CD4-positive, alpha-beta memory T cell (primary cell): ENCODE measurements around the gene TMC4. TPM values are rescaled to one million over a fixed set of nuclear protein-coding genes. Genes with fewer than 3 reads are reported as not detected.
"Not testable (repeated sequence)": the region's sequence is repeated elsewhere in the genome, so short reads cannot be mapped to it uniquely, and the experiment has no call there.

ENCODE experiments used
- CTCF ChIA-PET: fragments of 350-600 bp; sonication (Branson Sonifier 250); formaldehyde crosslinking; loops from one replicate; lab custom pipeline; 2021; ENCODE audit warnings: inconsistent platforms; ENCODE audit not compliant: partially characterized antibody; lab: Charles Lee
- POLR2A ChIA-PET: fragments of 350-600 bp; sonication (Branson Sonifier 250); formaldehyde crosslinking; loops from one replicate; lab custom pipeline; 2021; ENCODE audit not compliant: partially characterized antibody; lab: Charles Lee
- DNase-seq, 5 donors: peaks; one replicate each; pipeline versions ENCODE4 v3.0.0 to v3.0.0-alpha.2; 2020 to 2022; ENCODE audit warnings: mixed read lengths in 1 of 5
- H3K27ac ChIP-seq: one replicate; pipeline ENCODE4 v1.7.0; 2013; ENCODE audit warnings: low read depth, low read length
- H3K27me3 ChIP-seq: 2 replicates; pipeline ENCODE4 v1.7.0; 2013; ENCODE audit warnings: mild to moderate bottlenecking, low read length, moderate library complexity; ENCODE audit not compliant: insufficient read depth
- H3K36me3 ChIP-seq: 2 replicates; pipeline ENCODE4 v1.7.0; 2013; ENCODE audit warnings: mild to moderate bottlenecking, low read length, moderate library complexity; ENCODE audit not compliant: insufficient read depth
- H3K4me1 ChIP-seq: 2 replicates; pipeline ENCODE4 v1.7.0; 2013; ENCODE audit warnings: mild to moderate bottlenecking, low read length, moderate library complexity; ENCODE audit not compliant: insufficient read depth
- H3K4me3 ChIP-seq, 2 donors: one replicate each; pipeline ENCODE4 v1.7.0; 2013; ENCODE audit warnings: low read length in 2 of 2, mild to moderate bottlenecking in 1 of 2
- H3K9me3 ChIP-seq, 2 donors: one replicate each; pipeline ENCODE4 v1.7.0; 2013; ENCODE audit warnings: low read length in 2 of 2, control low read depth in 1 of 2; ENCODE audit not compliant: control insufficient read depth in 1 of 2
- H3K27ac Mint-ChIP-seq, 7 donors: one replicate each; pipeline ENCODE4 v1.8.0; 2020 to 2021; ENCODE audit warnings: mixed read lengths in 7 of 7, mild to moderate bottlenecking in 6 of 7, inconsistent platforms in 3 of 7, moderate library complexity in 3 of 7
- H3K27me3 Mint-ChIP-seq, 2 donors: one replicate each; pipeline ENCODE4 v1.8.0; 2020 to 2021; ENCODE audit warnings: mixed read lengths in 2 of 2
- H3K36me3 Mint-ChIP-seq, 2 donors: one replicate each; pipeline ENCODE4 v1.8.0; 2020 to 2021; ENCODE audit warnings: mixed read lengths in 2 of 2, inconsistent platforms in 1 of 2, mild to moderate bottlenecking in 1 of 2
- H3K4me1 Mint-ChIP-seq, 4 donors: one replicate each; pipeline ENCODE4 v1.8.0; 2020 to 2021; ENCODE audit warnings: mixed read lengths in 4 of 4, mild to moderate bottlenecking in 1 of 4
- H3K4me3 Mint-ChIP-seq, 8 donors: one replicate each; pipeline ENCODE4 v1.8.0; 2020 to 2021; ENCODE audit warnings: mixed read lengths in 8 of 8, mild to moderate bottlenecking in 7 of 8, moderate library complexity in 6 of 8, inconsistent platforms in 3 of 8
- H3K9me3 Mint-ChIP-seq, 8 donors: one replicate each; pipeline ENCODE4 v1.8.0; 2020 to 2021; ENCODE audit warnings: mixed read lengths in 8 of 8, mild to moderate bottlenecking in 5 of 8, inconsistent platforms in 3 of 8, moderate library complexity in 1 of 8
- intact Hi-C: fragments of 100-400 bp; cut with micrococcal nuclease; formaldehyde crosslinking; loops from one replicate; pipeline ENCODE4 v1.15.1; 2023
- polyA plus RNA-seq, 2 donors: library from polyadenylated mRNA; unstranded; fragments of 300-500 nt; fragmentation: Illumina TruSeq; gene quantifications; one replicate each; pipeline ENCODE4 v1.2.3, GENCODE V29; 2021
- total RNA-seq, 2 experiments: library from RNA; stranded (reverse); gene quantifications; one replicate each; pipeline ENCODE4 v1.2.3, GENCODE V29; 2021

The TMC4 gene
- total and polyA plus RNA-seq, 4 experiments from 2014 or later, result 0.61 to 3.3 (median 0.91) TPM

GRCh38 chr19:54216869-54217268 lies 43.9 kb upstream of the TMC4 start:
- H3K4me3 ChIP-seq, result no peak overlapping the region
- no peak for DNase-seq
- CTCF ChIA-PET, result no interaction called here
- Mint-ChIP-seq H3K36me3 (peaks cover 4 to 11% of the 10 kb centered on the region in 2 donors), H3K9me3 (peaks cover 0 to 1% (median 0%) of the 10 kb centered on the region in 8 donors), H3K27ac (no peak overlapping the region), H3K4me3 (no peak overlapping the region), H3K27me3 (no peaks in the 10 kb centered on the region), H3K4me1 (peaks cover 0 to 2% (median 0%) of the 10 kb centered on the region in 4 donors)
- no peaks in the 10 kb centered on the region for H3K27me3 ChIP-seq
- H3K27ac ChIP-seq, result no peak overlapping the region
- POLR2A ChIA-PET, result no interaction called here
- intact Hi-C loops, result no loop called here
- no peaks in the 10 kb centered on the region for H3K36me3 ChIP-seq
- no peaks in the 10 kb centered on the region for H3K4me1 ChIP-seq
- H3K9me3 ChIP-seq, result no peaks in the 10 kb centered on the region

- H3K9me3 ChIP-seq, result not testable (repeated sequence)
- H3K4me1 ChIP-seq, result peaks cover 17% of the 10 kb centered on the region
Measured at GRCh38 chr19:54214734-54215133, 41.8 kb upstream of the TMC4 start.

GRCh38 chr19:54214217-54214616 lies 41.3 kb upstream of the TMC4 start:
- DNase-seq, POLR2A ChIA-PET, H3K9me3 ChIP-seq, H3K27me3 Mint-ChIP-seq, intact Hi-C loops, H3K27ac ChIP-seq, H3K27me3 ChIP-seq, H3K4me3 ChIP-seq, H3K9me3 Mint-ChIP-seq, H3K4me3 Mint-ChIP-seq, H3K36me3 ChIP-seq: not testable (repeated sequence)
- H3K36me3 Mint-ChIP-seq, result peaks cover 8 to 19% of the 10 kb centered on the region in 2 donors
- peaks cover 16 to 22% (median 19%) of the 10 kb centered on the region in 4 donors for H3K4me1 Mint-ChIP-seq
- peak overlapping the region in 1 of 7 donors; percentile 41 for H3K27ac Mint-ChIP-seq
- CTCF ChIA-PET, result interaction anchor here (0.7 kb wide), 1 partner anchor 158 kb away, joined by 3 read pairs; no protein-coding TSS in a partner anchor
- peaks cover 22% of the 10 kb centered on the region for H3K4me1 ChIP-seq

More at GRCh38 chr19:54214734-54215133, 41.8 kb upstream of the TMC4 start:
- CTCF ChIA-PET, intact Hi-C loops, POLR2A ChIA-PET, DNase-seq, H3K36me3 ChIP-seq, H3K27me3 ChIP-seq, H3K27me3 Mint-ChIP-seq, H3K4me3 Mint-ChIP-seq, H3K9me3 Mint-ChIP-seq, H3K4me3 ChIP-seq, H3K27ac ChIP-seq, H3K27ac Mint-ChIP-seq: not testable (repeated sequence)
- Mint-ChIP-seq H3K4me1 (peaks cover 14 to 17% (median 16%) of the 10 kb centered on the region in 4 donors), H3K36me3 (peaks cover 8 to 19% of the 10 kb centered on the region in 2 donors)

GRCh38 chr19:54211235-54211634 lies 38.3 kb upstream of the TMC4 start:
- peak overlapping the region; percentile 0 to 74 (median 42) for H3K4me3 Mint-ChIP-seq
- POLR2A ChIA-PET, result interaction anchor here (1.1 to 5.3 kb wide), 4 partner anchors 9 to 36 kb away, joined by 4 to 66 read pairs (median 23); partner anchors contain the start of genes MBOAT7, RPS9 and TSEN34
- H3K9me3 ChIP-seq, result no peaks in the 10 kb centered on the region
- H3K4me1 Mint-ChIP-seq, result peaks cover 32 to 52% (median 41%) of the 10 kb centered on the region in 4 donors
- H3K27me3 ChIP-seq, result no peaks in the 10 kb centered on the region
- peaks cover 23 to 31% of the 10 kb centered on the region in 2 donors for H3K36me3 Mint-ChIP-seq
- peak overlapping the region; percentile 69 to 100 (median 92) for H3K27ac Mint-ChIP-seq
- peak overlapping the region; percentile 33 for H3K27ac ChIP-seq
- CTCF ChIA-PET, result interaction anchor here (0.7 kb wide), 1 partner anchor 54 kb away, joined by 3 read pairs; no protein-coding TSS in a partner anchor
- H3K27me3 Mint-ChIP-seq, result no peaks in the 10 kb centered on the region
- peaks cover 21% of the 10 kb centered on the region for H3K36me3 ChIP-seq
- peaks cover 52% of the 10 kb centered on the region for H3K4me1 ChIP-seq
- no peak overlapping the region for H3K4me3 ChIP-seq
- peaks cover 0 to 1% (median 0%) of the 10 kb centered on the region in 8 donors for H3K9me3 Mint-ChIP-seq
- intact Hi-C loops, result no loop called here
- DNase-seq, result no peak

- Histone ChIP-seq H3K27me3 (no peaks in the 10 kb centered on the region), H3K27ac (peak overlapping the region; percentile 7), H3K36me3 (peaks cover 33% of the 10 kb centered on the region), H3K4me3 (no peak overlapping the region), H3K4me1 (peaks cover 64% of the 10 kb centered on the region), H3K9me3 (no peaks in the 10 kb centered on the region)
- intact Hi-C loops, result no loop called here
- Mint-ChIP-seq H3K4me1 (peaks cover 38 to 65% (median 49%) of the 10 kb centered on the region in 4 donors), H3K4me3 (peak overlapping the region in 7 of 8 donors; percentile 37 to 74 (median 73)), H3K9me3 (peaks cover 0 to 1% (median 0%) of the 10 kb centered on the region in 8 donors), H3K27ac (peak overlapping the region; percentile 69 to 100 (median 92)), H3K36me3 (peaks cover 28 to 43% of the 10 kb centered on the region in 2 donors), H3K27me3 (no peaks in the 10 kb centered on the region)
- peak in 3 of 5 donors; percentile 23 to 68 (median 27) for DNase-seq
- POLR2A ChIA-PET, result interaction anchor here (4.4 to 5.3 kb wide), 2 partner anchors 10 to 19 kb away, joined by 42 to 66 read pairs; partner anchors contain the start of genes MBOAT7, RPS9 and TSEN34
- CTCF ChIA-PET, result interaction anchor here (1.0 kb wide), 1 partner anchor 41 kb away, joined by 4 read pairs; no protein-coding TSS in a partner anchor
Measured at GRCh38 chr19:54209811-54210494, 37.0 kb upstream of the TMC4 start.

GRCh38 chr19:54209058-54209810 lies 36.3 kb upstream of the TMC4 start:
- intact Hi-C loops, result no loop called here

More at GRCh38 chr19:54209058-54209810, 36.3 kb upstream of the TMC4 start:
- Histone ChIP-seq H3K9me3 (no peaks in the 10 kb centered on the region), H3K27ac (peak overlapping the region; percentile 7), H3K4me1 (peaks cover 71% of the 10 kb centered on the region), H3K4me3 (no peak overlapping the region), H3K36me3 (peaks cover 40% of the 10 kb centered on the region), H3K27me3 (no peaks in the 10 kb centered on the region)
- Mint-ChIP-seq H3K4me1 (peaks cover 43 to 72% (median 56%) of the 10 kb centered on the region in 4 donors), H3K4me3 (peak overlapping the region in 1 of 8 donors; percentile 16), H3K27me3 (no peaks in the 10 kb centered on the region), H3K9me3 (peaks cover 0 to 1% (median 0%) of the 10 kb centered on the region in 8 donors), H3K36me3 (peaks cover 34 to 50% of the 10 kb centered on the region in 2 donors), H3K27ac (peak overlapping the region; percentile 78 to 100 (median 92))
- DNase-seq, result no peak
- POLR2A ChIA-PET, result interaction anchor here (1.6 to 5.3 kb wide), 3 partner anchors 9 to 49 kb away, joined by 3 to 66 read pairs (median 42); partner anchors contain the start of genes MBOAT7, RPS9 and TSEN34
- CTCF ChIA-PET, result interaction anchor here (1.0 kb wide), 1 partner anchor 41 kb away, joined by 4 read pairs; no protein-coding TSS in a partner anchor
